GM18519 (cell line): ENCODE results near the gene TAPT1.
A peak's percentile ranks its signal among the peaks of the same experiment; 100 is the strongest.

Experiments
- ATAC-seq: cut with Tn5 transposase; IDR thresholded peaks from one replicate; pipeline ENCODE4 v1.9.1; 2021; ENCODE audit warnings: mild to moderate bottlenecking, moderate library complexity; ENCODE audit not compliant: unreplicated experiment, low FRiP score

The TAPT1 gene

DNA sequence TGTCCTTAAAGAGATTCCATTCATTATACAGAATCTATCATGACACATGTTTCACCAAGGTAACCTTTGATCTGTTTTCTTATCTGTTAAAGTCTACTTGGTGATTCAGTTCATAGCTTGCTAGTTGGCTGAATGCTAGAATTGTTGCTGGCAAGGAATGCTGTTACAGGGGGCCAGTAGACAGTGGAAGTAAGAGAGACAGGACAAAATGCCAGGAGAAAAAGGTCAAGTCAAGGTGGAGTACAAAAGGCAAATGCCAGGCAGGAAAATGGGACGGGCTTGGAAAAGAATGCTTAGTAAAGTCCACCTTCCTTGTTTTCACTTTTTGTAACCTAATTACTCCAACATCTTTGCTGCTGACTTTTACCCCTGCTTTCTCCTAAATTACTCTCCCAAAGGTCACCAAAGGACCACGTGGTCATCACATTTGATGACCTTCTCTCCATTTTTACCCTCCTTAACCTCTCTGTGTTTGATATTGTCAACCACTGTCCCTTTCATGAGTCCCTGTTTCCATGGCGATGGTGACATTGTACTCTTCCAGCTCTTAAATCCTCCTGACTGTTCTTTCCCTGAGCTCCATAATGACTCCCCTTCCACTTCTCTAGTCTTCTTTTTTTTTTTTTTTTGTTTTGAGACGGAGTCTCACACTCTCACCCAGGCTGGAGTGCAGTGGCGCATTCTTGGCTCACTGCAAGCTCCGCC, 24.5 kb upstream of the TAPT1 start:
- no peak for ATAC-seq

- ATAC-seq, result no peak
These were observed 22.3 kb upstream of the TAPT1 start for GRCh38 chr4:16248605-16249004.

DNA sequence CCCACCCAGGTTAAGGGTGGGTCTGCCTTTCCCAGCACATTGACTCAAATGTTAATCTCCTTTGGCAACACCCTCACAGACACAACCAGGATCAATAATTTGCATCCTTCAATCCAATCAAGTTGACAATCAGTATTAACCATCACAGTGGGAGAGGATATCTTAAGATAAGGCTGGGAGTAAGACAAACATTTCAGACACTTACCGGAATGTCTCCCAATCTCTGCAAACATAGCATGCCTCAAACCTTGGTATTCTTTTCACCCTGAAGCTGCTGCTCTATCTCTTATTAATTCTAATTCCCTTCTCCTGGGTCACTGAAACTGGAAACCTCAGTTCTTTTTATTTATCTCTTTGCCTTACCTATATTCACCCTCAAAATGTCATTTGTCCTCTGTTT, 19.0 kb upstream of the TAPT1 start:
- ATAC-seq, result no peak

- ATAC-seq, result no peak
These were observed 17.0 kb upstream of the TAPT1 start for GRCh38 chr4:16243285-16243684.

DNA sequence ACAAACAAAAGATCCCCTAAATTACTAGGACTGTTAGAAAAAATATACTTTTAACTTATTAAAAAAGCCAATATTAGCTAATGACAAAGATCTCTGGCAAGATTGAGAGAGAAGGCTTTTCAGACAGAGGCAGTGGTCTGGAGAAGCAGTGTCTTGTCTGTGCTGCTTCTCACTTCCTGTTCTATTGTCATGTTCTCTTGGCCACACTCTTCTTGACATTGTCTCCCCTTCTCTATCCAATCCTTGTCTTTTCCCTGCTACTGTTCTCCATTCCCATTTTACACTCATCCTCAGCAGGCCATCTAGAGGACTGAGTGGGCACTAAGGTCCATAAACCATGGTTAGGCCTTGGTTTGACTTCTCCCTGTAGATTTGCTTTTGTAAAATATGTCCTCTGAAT, 14.0 kb upstream of the TAPT1 start:
- no peak for ATAC-seq

DNA sequence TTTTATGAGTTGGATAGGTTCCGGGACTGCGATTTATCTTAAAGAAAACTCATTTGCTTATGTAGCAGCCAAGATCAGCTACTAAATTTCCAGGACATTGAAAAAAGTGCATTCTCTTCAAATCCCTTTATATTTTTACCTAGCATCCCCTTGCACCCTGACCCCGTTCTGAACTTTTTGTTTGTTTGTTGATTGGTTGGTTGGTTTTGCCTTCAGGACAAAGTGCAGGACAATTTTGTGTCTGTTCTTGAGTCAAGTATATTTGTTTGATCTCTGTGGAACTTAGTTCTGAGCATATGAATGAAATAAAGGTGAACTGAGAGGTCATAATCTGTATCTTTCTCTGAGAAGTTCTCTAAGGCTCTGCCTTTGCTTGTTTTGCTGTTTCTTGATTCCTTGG, 12.8 kb upstream of the TAPT1 start:
- ATAC-seq, result no peak

- ATAC-seq, result no peak
These were observed 12.1 kb upstream of the TAPT1 start for GRCh38 chr4:16238327-16238726.

DNA sequence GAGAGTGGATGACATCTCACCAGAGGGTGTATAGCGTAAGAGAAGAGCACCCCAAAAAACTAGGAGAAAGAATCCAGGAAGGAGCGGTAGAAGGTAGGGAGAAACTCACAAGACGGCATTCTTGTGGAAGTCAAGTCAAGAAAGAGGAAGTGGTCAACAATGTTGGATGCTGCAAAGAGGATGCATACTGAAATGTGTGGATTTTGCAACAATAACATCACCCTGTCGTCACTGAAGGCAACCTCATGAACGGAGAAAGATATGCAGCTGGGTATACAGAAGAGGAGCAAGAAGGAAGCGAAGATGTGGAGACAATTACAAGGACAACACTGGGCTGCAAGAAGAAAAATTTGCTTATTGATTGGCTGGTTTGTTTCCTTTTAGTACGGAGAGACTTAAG, 11.4 kb upstream of the TAPT1 start:
- no peak for ATAC-seq

GRCh38 chr4:16236402-16237023, 10.2 kb upstream of the TAPT1 start:
- no peak for ATAC-seq

- no peak for ATAC-seq
These were observed 8.9 kb upstream of the TAPT1 start for GRCh38 chr4:16235209-16235608.

DNA sequence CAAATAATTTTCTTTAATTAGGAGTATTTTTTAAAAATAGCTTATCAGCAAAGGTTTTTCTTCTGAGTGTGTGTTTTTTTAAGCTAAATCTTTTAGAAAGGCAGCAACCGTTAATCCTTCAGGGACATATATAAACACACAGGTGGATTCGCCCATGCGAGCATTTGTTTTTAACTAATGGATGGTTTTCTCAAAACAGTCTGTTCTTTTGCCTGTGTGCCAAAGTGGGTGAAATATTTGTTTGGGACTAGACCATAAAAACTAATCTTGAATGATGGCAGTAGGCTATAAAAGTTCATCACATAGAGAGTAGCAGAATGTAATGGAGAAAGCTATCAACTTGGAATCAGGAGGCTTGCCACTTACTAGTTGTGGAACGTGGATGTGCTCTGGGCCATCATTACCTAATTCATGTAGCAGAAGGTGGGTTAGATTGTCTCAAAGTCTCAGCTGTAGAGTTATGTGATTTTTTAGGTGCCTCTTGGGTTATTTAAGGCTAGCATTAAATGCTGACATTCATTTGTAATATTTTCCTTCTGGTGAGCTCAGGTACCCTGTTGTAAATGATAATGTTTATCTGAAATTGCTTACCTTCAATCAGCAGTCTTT, 7.4 kb upstream of the TAPT1 start:
- no peak for ATAC-seq

- ATAC-seq, result no peak
These were observed 5.4 kb upstream of the TAPT1 start for GRCh38 chr4:16231570-16232245.

DNA sequence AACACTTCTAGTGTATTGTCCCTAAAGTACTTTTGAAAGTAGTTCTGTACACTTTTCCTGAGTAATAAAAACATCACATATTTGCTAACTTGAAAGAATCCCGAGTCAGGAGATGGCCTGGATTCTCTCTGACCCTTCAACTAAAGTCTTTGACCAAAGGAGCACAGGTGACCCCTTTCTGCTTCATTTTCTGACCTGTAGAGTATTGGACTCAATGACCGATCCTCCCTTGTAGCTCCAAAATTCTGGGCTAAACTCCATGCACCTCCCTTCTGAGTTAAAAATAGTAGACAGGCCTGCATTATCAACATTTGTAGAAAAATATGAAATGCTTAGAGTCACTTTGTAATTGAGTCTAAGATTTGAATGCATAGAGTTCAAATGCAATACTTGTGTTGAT, 4.0 kb upstream of the TAPT1 start:
- no peak for ATAC-seq

GRCh38 chr4:16229604-16230003, 3.3 kb upstream of the TAPT1 start:
- no peak for ATAC-seq

- ATAC-seq, result peak; percentile 1
These were observed 1.2 kb upstream of the TAPT1 start for GRCh38 chr4:16227462-16227868.

DNA sequence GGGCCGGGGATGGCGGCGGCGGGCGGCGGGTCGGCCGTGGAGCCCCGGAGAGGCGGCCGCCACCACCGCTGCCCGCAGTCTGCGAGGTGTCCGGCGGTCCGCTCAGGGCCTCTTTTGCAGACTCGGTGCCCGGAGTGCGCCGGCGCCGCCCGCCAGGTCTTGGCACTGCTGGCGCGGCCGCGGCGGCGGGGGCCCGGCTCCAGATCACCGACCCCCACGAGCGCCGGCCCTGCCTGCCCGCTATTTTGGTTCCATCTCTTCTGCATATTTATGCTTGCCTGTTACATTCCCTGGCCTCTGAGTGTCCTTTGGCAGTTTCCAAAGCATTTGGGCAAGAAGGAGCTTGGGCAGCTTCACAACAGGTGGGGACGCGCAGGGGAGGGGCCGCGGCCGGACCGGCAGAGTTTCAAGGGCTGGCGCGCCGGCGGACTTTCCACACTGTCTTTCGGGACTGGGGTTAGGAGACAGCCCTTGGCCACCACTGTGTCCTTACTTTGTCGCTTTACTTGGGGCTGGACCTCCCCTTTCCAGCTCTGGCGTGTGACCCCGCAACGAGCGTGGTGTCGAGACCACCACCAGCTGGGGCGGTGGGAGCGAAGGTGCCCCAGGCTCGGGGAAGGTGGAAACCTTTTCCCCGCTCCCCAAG, 668 bp upstream of the TAPT1 start:
- ATAC-seq, result peak; percentile 20

- no peak for ATAC-seq
These were observed 956 bp downstream of the TAPT1 start for GRCh38 chr4:16225167-16225862.

DNA sequence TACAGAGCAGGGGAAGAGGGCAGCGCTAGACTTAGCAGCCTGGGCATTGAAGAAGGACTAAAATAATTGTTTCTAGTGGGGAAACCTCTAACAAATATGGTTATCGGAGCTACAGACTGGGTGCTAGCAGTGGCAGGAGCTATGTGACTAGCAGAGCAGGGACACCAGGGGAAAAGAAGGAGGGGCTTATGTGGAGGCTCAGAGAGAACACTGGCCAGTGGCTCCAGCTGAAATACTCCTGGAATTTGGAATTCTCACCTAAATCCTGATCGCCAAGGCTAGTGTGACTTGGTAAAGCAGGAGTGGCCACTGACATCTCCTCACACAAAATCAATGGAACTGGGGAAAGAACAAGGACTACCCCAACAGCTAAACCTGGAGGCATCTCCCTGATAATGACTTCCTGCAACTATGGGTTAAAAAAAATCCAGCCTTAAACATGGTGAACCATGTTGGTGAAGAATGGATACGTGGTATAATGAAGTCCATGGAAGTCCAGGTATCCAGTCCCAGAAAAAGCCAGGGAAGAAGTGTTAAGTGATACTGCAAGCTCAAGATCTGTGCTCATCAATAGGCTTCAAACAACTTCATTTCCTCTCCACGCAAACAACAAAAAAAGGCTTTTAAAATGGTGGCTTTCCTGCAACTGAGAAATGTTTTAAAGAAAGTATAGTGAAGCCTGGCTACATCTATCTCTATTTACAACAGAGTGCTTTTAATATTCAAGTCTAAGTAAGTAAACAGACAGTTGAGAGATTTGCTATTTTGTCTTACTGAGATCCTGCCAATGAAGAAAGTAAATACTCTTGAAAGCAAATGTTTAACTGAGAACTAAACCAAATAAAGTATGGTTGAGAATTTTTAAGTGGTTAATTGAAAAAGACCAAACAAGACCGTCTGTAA, 1.8 kb downstream of the TAPT1 start:
- ATAC-seq, result no peak

DNA sequence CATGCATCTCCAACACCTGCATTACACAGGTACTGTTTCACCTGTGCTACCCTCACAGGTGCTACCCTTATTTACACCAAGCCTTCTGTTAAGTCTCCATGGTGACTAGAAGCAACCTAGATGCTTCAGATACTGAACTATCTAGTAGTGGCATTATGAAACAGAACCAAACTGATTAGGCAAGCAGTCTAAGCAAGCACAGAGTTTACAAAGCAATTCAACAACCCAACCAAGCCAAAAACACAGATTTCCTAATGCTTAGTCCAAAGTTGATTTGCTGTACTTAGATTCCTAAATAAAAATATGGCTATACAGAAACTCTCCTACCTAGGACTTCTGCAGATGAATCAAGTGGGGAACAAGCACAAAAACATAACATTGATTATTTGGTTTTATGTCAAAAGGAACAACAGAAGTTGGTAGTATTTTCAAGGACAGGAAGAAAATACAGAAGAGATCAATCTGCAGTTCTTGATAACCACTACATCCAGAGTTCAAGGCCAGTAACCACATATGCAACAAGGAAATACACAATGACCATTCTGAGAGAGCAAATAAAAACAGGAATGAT, 3.2 kb downstream of the TAPT1 start:
- ATAC-seq, result no peak
